NCI-H1930 (cell line): ENCODE data around the gene TM7SF2.
"Not testable (repeated sequence)": the region's sequence is repeated elsewhere in the genome, so short reads cannot be mapped to it uniquely, and the experiment has no call there.

ENCODE experiments used
- DNase-seq, 2 experiments: peaks; one replicate each; lab custom pipeline; 2025; lab: John Stamatoyannopoulos, UW

Gene TM7SF2

GRCh38 chr11:65130631-65131416 is 19.2 kb downstream of the TM7SF2 start:
- DNase-seq, result no peak

GRCh38 chr11:65131417-65131776 is 19.7 kb downstream of the TM7SF2 start:
- DNase-seq, result no peak

GRCh38 chr11:65131895-65132237 is 20.2 kb downstream of the TM7SF2 start:
- DNase-seq, result no peak

GRCh38 chr11:65132238-65132987 is 20.7 kb downstream of the TM7SF2 start:
- DNase-seq, result no peak

- no peak for DNase-seq
Measured at GRCh38 chr11:65132988-65133700, 21.5 kb downstream of the TM7SF2 start.

- DNase-seq, result no peak
Measured at GRCh38 chr11:65133724-65134123, 22.1 kb downstream of the TM7SF2 start.

- DNase-seq, result peak; percentile 79 to 88
Measured at GRCh38 chr11:65134240-65134951, 22.7 kb downstream of the TM7SF2 start, which contains the start of gene SYVN1. Gene SYVN1 (minus strand): TSS chr11:65134519. CDS start chr11:65133601, 918 bp downstream.

- DNase-seq, result peak; percentile 93 to 94
Measured at GRCh38 chr11:65134952-65135632, 23.4 kb downstream of the TM7SF2 start.

- no peak for DNase-seq
Measured at GRCh38 chr11:65135633-65136145, 24.0 kb downstream of the TM7SF2 start.

- DNase-seq, result no peak
Measured at GRCh38 chr11:65136515-65137096, 24.9 kb downstream of the TM7SF2 start.

GRCh38 chr11:65141896-65142494 is 30.3 kb downstream of the TM7SF2 start:
- no peak for DNase-seq

- DNase-seq, result no peak
Measured at GRCh38 chr11:65147352-65148075, 35.8 kb downstream of the TM7SF2 start.

GRCh38 chr11:65148657-65149056 is 37.0 kb downstream of the TM7SF2 start:
- no peak for DNase-seq

- DNase-seq, result not testable (repeated sequence)
Measured at GRCh38 chr11:65150131-65150508, 38.4 kb downstream of the TM7SF2 start.

- no peak for DNase-seq
Measured at GRCh38 chr11:65150509-65151299, 39.0 kb downstream of the TM7SF2 start.

- DNase-seq, result no peak
Measured at GRCh38 chr11:65151331-65151899, 39.7 kb downstream of the TM7SF2 start.

- DNase-seq, result no peak
Measured at GRCh38 chr11:65152122-65152521, 40.5 kb downstream of the TM7SF2 start.

GRCh38 chr11:65156256-65156655 is 44.6 kb downstream of the TM7SF2 start:
- no peak for DNase-seq

- DNase-seq, result no peak
Measured at GRCh38 chr11:65156926-65157325, 45.3 kb downstream of the TM7SF2 start.
